ENCODE results near the gene CARD14. TPM values are rescaled to one million over a fixed set of nuclear protein-coding genes. Genes with fewer than 3 reads are reported as not detected.

CARD14 gene
- total RNA-seq, 1 donor from 2014 or later: 1.6 TPM

GRCh38 chr17:80247561-80247960 is 77.7 kb downstream of the CARD14 start:
- DNase-seq (ENCODE audit: low read depth) (no peak), FAIRE-seq (no peak)
- H3K27me3 ChIP-seq (ENCODE audit: control insufficient read depth, insufficient read depth, low read length): no peaks in the 10 kb centered on the region
- no peak overlapping the region for H3K4me3 ChIP-seq (ENCODE audit: low read depth, low read length)
- H3K36me3 ChIP-seq (ENCODE audit: control insufficient read depth, insufficient read depth, low read length): no peaks in the 10 kb centered on the region
- TF ChIP-seq CTCF (IDR thresholded peaks at IDR 0.05; ENCODE audit: insufficient read depth, low read length, severe bottlenecking): no peak

- Histone ChIP-seq H3K27me3 (ENCODE audit: control insufficient read depth, insufficient read depth, low read length) (no peaks in the 10 kb centered on the region), H3K4me3 (ENCODE audit: low read depth, low read length) (no peak overlapping the region), H3K36me3 (ENCODE audit: control insufficient read depth, insufficient read depth, low read length) (no peaks in the 10 kb centered on the region)
- FAIRE-seq (no peak), DNase-seq (ENCODE audit: low read depth) (no peak)
- no peak for TF ChIP-seq CTCF (IDR thresholded peaks at IDR 0.05; ENCODE audit: insufficient read depth, low read length, severe bottlenecking)
These were observed 78.4 kb downstream of the CARD14 start for GRCh38 chr17:80248001-80248893.

- no peaks in the 10 kb centered on the region for H3K27me3 ChIP-seq (ENCODE audit: control insufficient read depth, insufficient read depth, low read length)
- H3K36me3 ChIP-seq (ENCODE audit: control insufficient read depth, insufficient read depth, low read length): no peaks in the 10 kb centered on the region
- FAIRE-seq (no peak), DNase-seq (ENCODE audit: low read depth) (no peak)
- no peak overlapping the region for H3K4me3 ChIP-seq (ENCODE audit: low read depth, low read length)
- no peak for TF ChIP-seq CTCF (IDR thresholded peaks at IDR 0.05; ENCODE audit: insufficient read depth, low read length, severe bottlenecking)
These were observed 79.3 kb downstream of the CARD14 start for GRCh38 chr17:80248894-80249710.

GRCh38 chr17:80251966-80252365 is 82.1 kb downstream of the CARD14 start:
- no peaks in the 10 kb centered on the region for H3K36me3 ChIP-seq (ENCODE audit: control insufficient read depth, insufficient read depth, low read length)
- FAIRE-seq (peak; percentile 18), DNase-seq (ENCODE audit: low read depth) (no peak)
- TF ChIP-seq CTCF (IDR thresholded peaks at IDR 0.05; ENCODE audit: insufficient read depth, low read length, severe bottlenecking): no peak
- H3K4me3 ChIP-seq (ENCODE audit: low read depth, low read length): no peak overlapping the region
- no peaks in the 10 kb centered on the region for H3K27me3 ChIP-seq (ENCODE audit: control insufficient read depth, insufficient read depth, low read length)

GRCh38 chr17:80252871-80253270 is 83.0 kb downstream of the CARD14 start:
- Histone ChIP-seq H3K4me3 (ENCODE audit: low read depth, low read length) (no peak overlapping the region), H3K36me3 (ENCODE audit: control insufficient read depth, insufficient read depth, low read length) (no peaks in the 10 kb centered on the region), H3K27me3 (ENCODE audit: control insufficient read depth, insufficient read depth, low read length) (no peaks in the 10 kb centered on the region)
- TF ChIP-seq CTCF (IDR thresholded peaks at IDR 0.05; ENCODE audit: insufficient read depth, low read length, severe bottlenecking): peak; percentile 91
- no peak for FAIRE-seq
- DNase-seq (ENCODE audit: low read depth): peak; percentile 48

Measured in bronchial epithelial cell (primary cell).